Heart left ventricle (tissue), 13 donors: Measurements from ENCODE around the gene DNAJC25.

ENCODE experiments used
- POLR2A ChIP-seq, 2 donors: fragments of 450-650 bp; IDR thresholded peaks; one replicate each; pipeline ENCODE4 v1.6.1; 2017; ENCODE audit warnings: antibody characterized with exemption in 2 of 2, mild to moderate bottlenecking in 2 of 2, moderate library complexity in 2 of 2
- TF ChIP-seq, protein P1 (sequence below), 12 donors: fragments of 200-600 bp; sonication (generic) in 4 of 12; IDR thresholded peaks; one replicate each; pipeline versions ENCODE4 v1.5.0 to v1.8.0; 2018 to 2022; ENCODE audit warnings: antibody characterized with exemption in 12 of 12, mild to moderate bottlenecking in 5 of 12
- donor health status: ischemic (EF 13 %, LVEDD 7.1; RV severe dilation, severe dysfunction).
- donor health status: DM: no; HTN: yes; CAD: no.
- donor health status: DM: no; HTN: no; CAD: no.
- donor health status: ischemic (EF 25% LVEDD 6.9; RV normal size, moderate dysfunction).
- donor health status: ischemic (EF 25% LVEDD 5.7; RV mildly dilated, moderate dysfunction).
- donor health status: ischemic (EF 35%, LVEDD 5.7; RV mildly dilated, moderate dysfunction).
- donor health status: nonischemic (EF 11% LVEDD 7.7; RV severe dilation, severe dysfunction).
- donor health status: DM: yes; HTN: yes; CAD: no.
- donor health status: PGD.
- donor health status: ischemic (EF 29% LVEDD 5.4; RV normal size, mild dysfunction).
- donor health status: nonischemic (EF 23%, LVEDD 6.1; RV moderate dilation, normal function).

DNA sequence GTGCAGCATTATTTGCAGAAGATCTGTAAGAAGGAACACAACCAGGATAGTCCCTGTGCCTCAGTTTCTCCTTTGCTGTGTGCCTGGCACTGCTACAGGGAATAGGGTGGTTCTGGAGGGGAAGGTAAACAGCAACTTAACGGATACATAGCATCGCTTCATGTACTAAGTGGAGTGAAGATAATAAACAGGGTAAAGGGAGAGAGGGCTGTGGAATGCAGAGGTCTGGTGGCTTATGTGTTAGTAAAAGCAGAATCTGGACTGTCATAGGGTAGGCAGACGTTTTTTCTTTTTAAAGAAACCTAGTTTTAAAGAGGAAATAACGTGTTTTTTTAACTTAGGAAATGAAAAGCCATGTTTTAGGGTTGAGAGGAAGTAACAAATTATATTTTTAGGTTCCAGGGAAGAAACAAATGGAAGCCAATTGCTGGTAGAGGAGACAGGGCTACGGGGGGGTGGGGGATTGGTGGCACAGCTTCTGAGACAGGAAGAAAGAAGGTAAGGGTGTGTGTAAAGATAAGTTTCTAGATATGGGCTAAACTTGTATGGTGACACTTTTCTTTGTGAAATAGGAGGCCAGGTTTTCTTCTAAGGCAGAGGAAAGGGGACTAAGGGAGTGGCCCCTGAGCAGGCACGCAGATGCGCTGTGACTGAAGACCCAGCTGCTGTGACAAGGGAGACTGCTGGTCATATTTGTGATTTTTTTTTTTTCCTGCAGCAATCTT is 31.6 kb downstream of the DNAJC25 start:
- no peak for TF ChIP-seq POLR2A (IDR thresholded peaks at IDR 0.05)
- TF ChIP-seq, protein P1, sequence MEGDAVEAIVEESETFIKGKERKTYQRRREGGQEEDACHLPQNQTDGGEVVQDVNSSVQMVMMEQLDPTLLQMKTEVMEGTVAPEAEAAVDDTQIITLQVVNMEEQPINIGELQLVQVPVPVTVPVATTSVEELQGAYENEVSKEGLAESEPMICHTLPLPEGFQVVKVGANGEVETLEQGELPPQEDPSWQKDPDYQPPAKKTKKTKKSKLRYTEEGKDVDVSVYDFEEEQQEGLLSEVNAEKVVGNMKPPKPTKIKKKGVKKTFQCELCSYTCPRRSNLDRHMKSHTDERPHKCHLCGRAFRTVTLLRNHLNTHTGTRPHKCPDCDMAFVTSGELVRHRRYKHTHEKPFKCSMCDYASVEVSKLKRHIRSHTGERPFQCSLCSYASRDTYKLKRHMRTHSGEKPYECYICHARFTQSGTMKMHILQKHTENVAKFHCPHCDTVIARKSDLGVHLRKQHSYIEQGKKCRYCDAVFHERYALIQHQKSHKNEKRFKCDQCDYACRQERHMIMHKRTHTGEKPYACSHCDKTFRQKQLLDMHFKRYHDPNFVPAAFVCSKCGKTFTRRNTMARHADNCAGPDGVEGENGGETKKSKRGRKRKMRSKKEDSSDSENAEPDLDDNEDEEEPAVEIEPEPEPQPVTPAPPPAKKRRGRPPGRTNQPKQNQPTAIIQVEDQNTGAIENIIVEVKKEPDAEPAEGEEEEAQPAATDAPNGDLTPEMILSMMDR (IDR thresholded peaks at IDR 0.05) = no peak
